ENCODE data around the gene TSSK6. TPM values are rescaled to one million over a fixed set of nuclear protein-coding genes. Genes with fewer than 3 reads are reported as not detected.

The TSSK6 gene
- total RNA-seq, 1 experiment from 2014 or later: 4.5 TPM

- ATAC-seq: no peak
- Histone ChIP-seq H3K79me2 (ENCODE audit: low read length) (no peaks in the 10 kb centered on the region), H2AFZ (ENCODE audit: low read length) (no peak overlapping the region), H3K9ac (ENCODE audit: low read length) (no peak overlapping the region), H3K9me2 (replicated peaks; ENCODE audit: low read length) (no peaks in the 10 kb centered on the region), H3K27ac (ENCODE audit: low read length) (no peak overlapping the region), H3K4me2 (ENCODE audit: low read length) (no peak overlapping the region), H3K4me3 (ENCODE audit: low read length) (no peak overlapping the region), H3K36me3 (ENCODE audit: low read depth, low read length) (peaks cover 40% of the 10 kb centered on the region), H3K4me1 (ENCODE audit: insufficient read depth, low read length) (no peaks in the 10 kb centered on the region), H4K20me1 (ENCODE audit: low read length) (no peaks in the 10 kb centered on the region), H3F3A (ENCODE audit: low read length, unreplicated experiment) (no peaks in the 10 kb centered on the region), H3K9me3 (ENCODE audit: low read length) (no peaks in the 10 kb centered on the region), H3K27me3 (ENCODE audit: low read length) (no peaks in the 10 kb centered on the region)
- POLR2A ChIA-PET (ENCODE audit: unreplicated experiment): no interaction called here
- TF ChIP-seq EZH2 (IDR thresholded peaks at IDR 0.05; ENCODE audit: low read length, unreplicated experiment) (no peak), EZH2phosphoT487 (IDR thresholded peaks at IDR 0.05; ENCODE audit: borderline replicate concordance, low read length) (no peak)
- TF ChIP-seq, protein P1, sequence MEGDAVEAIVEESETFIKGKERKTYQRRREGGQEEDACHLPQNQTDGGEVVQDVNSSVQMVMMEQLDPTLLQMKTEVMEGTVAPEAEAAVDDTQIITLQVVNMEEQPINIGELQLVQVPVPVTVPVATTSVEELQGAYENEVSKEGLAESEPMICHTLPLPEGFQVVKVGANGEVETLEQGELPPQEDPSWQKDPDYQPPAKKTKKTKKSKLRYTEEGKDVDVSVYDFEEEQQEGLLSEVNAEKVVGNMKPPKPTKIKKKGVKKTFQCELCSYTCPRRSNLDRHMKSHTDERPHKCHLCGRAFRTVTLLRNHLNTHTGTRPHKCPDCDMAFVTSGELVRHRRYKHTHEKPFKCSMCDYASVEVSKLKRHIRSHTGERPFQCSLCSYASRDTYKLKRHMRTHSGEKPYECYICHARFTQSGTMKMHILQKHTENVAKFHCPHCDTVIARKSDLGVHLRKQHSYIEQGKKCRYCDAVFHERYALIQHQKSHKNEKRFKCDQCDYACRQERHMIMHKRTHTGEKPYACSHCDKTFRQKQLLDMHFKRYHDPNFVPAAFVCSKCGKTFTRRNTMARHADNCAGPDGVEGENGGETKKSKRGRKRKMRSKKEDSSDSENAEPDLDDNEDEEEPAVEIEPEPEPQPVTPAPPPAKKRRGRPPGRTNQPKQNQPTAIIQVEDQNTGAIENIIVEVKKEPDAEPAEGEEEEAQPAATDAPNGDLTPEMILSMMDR (conservative IDR thresholded peaks at IDR 0.05; ENCODE audit: low read depth, low read length): no peak
- intact Hi-C loops (cut with micrococcal nuclease): no loop called here
- no TSS peak for BruUV-seq (replicated peaks)
- CTCF ChIA-PET: no interaction called here
- DNase-seq: no peak
Measured at GRCh38 chr19:19501798-19502197, 13.6 kb downstream of the TSSK6 start.

DNA sequence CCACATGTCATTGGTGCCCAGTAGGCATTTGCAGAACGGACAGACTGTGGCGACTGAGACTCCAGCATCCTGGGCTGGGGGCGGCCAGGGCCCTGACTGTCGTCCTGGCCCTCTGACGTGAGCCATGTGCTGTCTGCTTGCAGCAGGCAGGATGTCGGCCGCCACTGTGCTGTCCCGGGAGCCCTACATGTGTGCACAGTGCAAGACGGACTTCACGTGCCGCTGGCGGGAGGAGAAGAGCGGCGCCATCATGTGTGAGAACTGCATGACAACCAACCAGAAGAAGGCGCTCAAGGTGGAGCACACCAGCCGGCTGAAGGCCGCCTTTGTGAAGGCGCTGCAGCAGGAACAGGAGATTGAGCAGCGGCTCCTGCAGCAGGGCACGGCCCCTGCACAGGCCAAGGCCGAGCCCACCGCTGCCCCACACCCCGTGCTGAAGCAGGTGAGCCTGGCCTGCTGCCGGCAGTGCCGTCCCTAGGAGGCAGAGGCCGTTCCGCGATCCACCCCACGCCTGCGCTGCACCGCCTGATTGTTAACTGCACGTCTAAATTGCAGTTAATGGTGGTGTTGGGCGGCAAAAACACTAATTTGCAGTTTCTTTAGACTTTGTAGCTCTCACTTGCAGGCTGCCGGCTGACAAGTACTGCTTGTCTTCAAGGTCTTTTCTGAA lies 14.2 kb downstream of the TSSK6 start:
- ATAC-seq (no peak), DNase-seq (no peak)
- Histone ChIP-seq H2AFZ (ENCODE audit: low read length) (no peak overlapping the region), H3K9ac (ENCODE audit: low read length) (no peak overlapping the region), H4K20me1 (ENCODE audit: low read length) (no peaks in the 10 kb centered on the region), H3K9me2 (replicated peaks; ENCODE audit: low read length) (no peaks in the 10 kb centered on the region), H3F3A (ENCODE audit: low read length, unreplicated experiment) (no peaks in the 10 kb centered on the region), H3K36me3 (ENCODE audit: low read depth, low read length) (peaks cover 43% of the 10 kb centered on the region), H3K4me1 (ENCODE audit: insufficient read depth, low read length) (no peaks in the 10 kb centered on the region), H3K27ac (ENCODE audit: low read length) (no peak overlapping the region), H3K79me2 (ENCODE audit: low read length) (no peaks in the 10 kb centered on the region), H3K4me2 (ENCODE audit: low read length) (no peak overlapping the region), H3K4me3 (ENCODE audit: low read length) (no peak overlapping the region), H3K9me3 (ENCODE audit: low read length) (no peaks in the 10 kb centered on the region), H3K27me3 (ENCODE audit: low read length) (no peaks in the 10 kb centered on the region)
- CTCF ChIA-PET: no interaction called here
- TF ChIP-seq, protein P1 (conservative IDR thresholded peaks at IDR 0.05; ENCODE audit: low read depth, low read length): no peak
- TF ChIP-seq EZH2phosphoT487 (IDR thresholded peaks at IDR 0.05; ENCODE audit: borderline replicate concordance, low read length): no peak
- no peak for TF ChIP-seq EZH2 (IDR thresholded peaks at IDR 0.05; ENCODE audit: low read length, unreplicated experiment)
- BruUV-seq (replicated peaks): no TSS peak
- intact Hi-C loops (cut with micrococcal nuclease): no loop called here
- POLR2A ChIA-PET (ENCODE audit: unreplicated experiment): no interaction called here

GRCh38 chr19:19499272-19499995 lies 15.9 kb downstream of the TSSK6 start:
- no peaks in the 10 kb centered on the region for H3K79me2 ChIP-seq (ENCODE audit: low read length)
- peaks cover 36% of the 10 kb centered on the region for H3K36me3 ChIP-seq (ENCODE audit: low read depth, low read length)
- H3F3A ChIP-seq (ENCODE audit: low read length, unreplicated experiment): no peaks in the 10 kb centered on the region
- intact Hi-C loops (cut with micrococcal nuclease): no loop called here
- TF ChIP-seq, protein P1 (conservative IDR thresholded peaks at IDR 0.05; ENCODE audit: low read depth, low read length): no peak
- TF ChIP-seq EZH2 (IDR thresholded peaks at IDR 0.05; ENCODE audit: low read length, unreplicated experiment) (no peak), EZH2phosphoT487 (IDR thresholded peaks at IDR 0.05; ENCODE audit: borderline replicate concordance, low read length) (no peak)
- ChIA-PET CTCF (no interaction called here), POLR2A (ENCODE audit: unreplicated experiment) (no interaction called here)
- H3K9me3 ChIP-seq (ENCODE audit: low read length): no peaks in the 10 kb centered on the region
- no peak overlapping the region for H3K4me3 ChIP-seq (ENCODE audit: low read length)
- H3K27me3 ChIP-seq (ENCODE audit: low read length): no peaks in the 10 kb centered on the region
- no peak overlapping the region for H3K9ac ChIP-seq (ENCODE audit: low read length)
- H3K27ac ChIP-seq (ENCODE audit: low read length): no peak overlapping the region
- no peak overlapping the region for H3K4me2 ChIP-seq (ENCODE audit: low read length)
- no peaks in the 10 kb centered on the region for H3K9me2 ChIP-seq (replicated peaks; ENCODE audit: low read length)
- no TSS peak for BruUV-seq (replicated peaks)
- no peak for ATAC-seq
- H4K20me1 ChIP-seq (ENCODE audit: low read length): no peaks in the 10 kb centered on the region
- H2AFZ ChIP-seq (ENCODE audit: low read length): no peak overlapping the region
- no peaks in the 10 kb centered on the region for H3K4me1 ChIP-seq (ENCODE audit: insufficient read depth, low read length)
- no peak for DNase-seq

Data from PC-3 (cell line).